HG02943 (cell line): ENCODE measurements around the gene CLDN6.
"Not testable (repeated sequence)": the region's sequence is repeated elsewhere in the genome, so short reads cannot be mapped to it uniquely, and the experiment has no call there.

Experiments used
- ATAC-seq: cut with Tn5 transposase; IDR thresholded peaks from one replicate; pipeline ENCODE4 v1.9.1; 2021; ENCODE audit warnings: mild to moderate bottlenecking, low read depth, moderate library complexity; ENCODE audit not compliant: unreplicated experiment

The CLDN6 gene

GRCh38 chr16:3052571-3053329 is 34.8 kb upstream of the CLDN6 start:
- ATAC-seq: not testable (repeated sequence)

- ATAC-seq: no peak
These were observed 33.5 kb upstream of the CLDN6 start for GRCh38 chr16:3051494-3051893.

DNA sequence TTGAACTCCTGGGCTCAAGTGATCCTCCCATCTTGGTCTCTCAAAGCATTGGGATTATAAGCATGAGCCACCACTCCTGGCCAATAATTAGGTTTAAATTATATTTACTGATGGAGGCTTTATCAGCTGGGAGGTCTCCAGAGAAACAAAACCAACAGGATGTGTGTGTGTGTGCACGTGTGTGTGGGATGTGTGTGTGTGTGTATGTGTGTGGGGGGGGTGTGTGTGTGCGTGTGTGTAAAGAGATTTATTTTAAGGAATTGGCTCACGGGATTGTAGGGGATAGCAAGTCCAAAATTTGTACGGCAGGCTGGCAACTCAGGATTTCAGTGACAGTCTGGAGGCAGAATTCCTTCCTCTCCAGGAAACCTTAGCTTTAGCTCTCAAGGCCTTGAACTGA is 33.0 kb upstream of the CLDN6 start:
- no peak for ATAC-seq

- no peak for ATAC-seq
These were observed 32.5 kb upstream of the CLDN6 start for GRCh38 chr16:3050487-3050886.

- no peak for ATAC-seq
These were observed 32.0 kb upstream of the CLDN6 start for GRCh38 chr16:3049921-3050481.

DNA sequence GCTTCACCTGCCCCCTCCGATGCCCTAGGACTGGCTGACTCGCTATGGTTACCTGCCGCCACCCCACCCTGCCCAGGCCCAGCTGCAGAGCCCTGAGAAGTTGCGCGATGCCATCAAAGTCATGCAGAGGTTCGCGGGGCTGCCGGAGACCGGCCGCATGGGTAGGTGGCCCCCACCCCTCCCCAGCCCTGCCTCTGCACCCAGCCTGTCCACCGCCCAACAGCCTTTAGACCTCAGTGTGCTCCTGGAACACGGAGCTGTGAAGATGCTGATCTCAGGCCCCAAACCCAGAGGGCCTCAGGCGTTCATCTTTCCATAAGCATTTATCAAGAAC is 29.4 kb upstream of the CLDN6 start:
- ATAC-seq: no peak

GRCh38 chr16:3046641-3047386 is 28.8 kb upstream of the CLDN6 start:
- no peak for ATAC-seq

GRCh38 chr16:3045758-3046640 is 28.0 kb upstream of the CLDN6 start, which contains the start of gene MMP25:
Gene MMP25 (plus strand): TSS chr16:3046561. CDS start chr16:3046918, 357 bp downstream.
- no peak for ATAC-seq

DNA sequence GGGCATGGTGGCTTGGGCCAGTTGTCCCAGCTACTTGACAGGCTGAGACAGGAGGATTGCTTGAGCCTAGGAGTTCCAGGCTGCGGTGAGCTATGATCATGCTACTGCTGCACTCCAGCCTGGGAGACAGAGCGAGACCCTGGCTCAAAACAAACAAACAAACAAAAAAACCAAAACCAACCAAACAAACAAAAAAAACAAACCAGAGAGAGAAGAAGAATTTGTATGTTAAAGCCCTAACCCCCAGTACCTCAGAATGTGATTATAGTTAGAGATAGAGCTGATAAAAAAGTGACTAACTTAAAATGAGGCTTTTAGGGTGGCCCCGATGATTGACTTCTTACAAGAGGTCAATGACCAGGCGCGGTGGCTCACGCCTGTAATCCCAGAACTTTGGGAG is 26.7 kb upstream of the CLDN6 start:
- no peak for ATAC-seq

GRCh38 chr16:3042376-3042775 is 24.4 kb upstream of the CLDN6 start:
- no peak for ATAC-seq

- ATAC-seq: no peak
These were observed 20.9 kb upstream of the CLDN6 start for GRCh38 chr16:3038896-3039295.

DNA sequence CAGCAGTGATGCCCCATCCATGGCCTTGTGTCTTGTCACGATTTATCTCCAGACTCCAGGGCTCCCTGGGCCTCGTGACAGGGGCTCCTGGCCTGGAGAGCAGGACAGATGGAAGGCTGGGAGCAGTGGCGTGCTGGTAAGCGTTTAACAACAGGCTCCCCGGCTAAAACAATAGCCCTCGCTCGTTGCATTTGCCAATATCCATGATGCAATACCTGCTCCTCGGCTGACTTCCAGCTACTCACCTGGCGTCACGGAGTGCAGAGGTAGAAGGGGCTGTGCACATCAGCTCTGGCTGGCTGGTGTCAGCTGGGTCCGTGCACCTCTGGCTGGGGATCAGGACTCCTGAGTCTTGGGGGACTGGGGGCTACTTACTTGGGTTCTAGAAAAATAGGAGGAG is 20.3 kb upstream of the CLDN6 start:
- ATAC-seq: no peak

- no peak for ATAC-seq
These were observed 18.8 kb upstream of the CLDN6 start, which contains the start of gene BICDL2 for GRCh38 chr16:3036726-3037315. Gene BICDL2 (minus strand): TSS chr16:3036944. CDS start chr16:3035496, 1,448 bp downstream.

GRCh38 chr16:3035972-3036725 is 18.2 kb upstream of the CLDN6 start:
- no peak for ATAC-seq

GRCh38 chr16:3035289-3035971 is 17.4 kb upstream of the CLDN6 start:
- no peak for ATAC-seq

DNA sequence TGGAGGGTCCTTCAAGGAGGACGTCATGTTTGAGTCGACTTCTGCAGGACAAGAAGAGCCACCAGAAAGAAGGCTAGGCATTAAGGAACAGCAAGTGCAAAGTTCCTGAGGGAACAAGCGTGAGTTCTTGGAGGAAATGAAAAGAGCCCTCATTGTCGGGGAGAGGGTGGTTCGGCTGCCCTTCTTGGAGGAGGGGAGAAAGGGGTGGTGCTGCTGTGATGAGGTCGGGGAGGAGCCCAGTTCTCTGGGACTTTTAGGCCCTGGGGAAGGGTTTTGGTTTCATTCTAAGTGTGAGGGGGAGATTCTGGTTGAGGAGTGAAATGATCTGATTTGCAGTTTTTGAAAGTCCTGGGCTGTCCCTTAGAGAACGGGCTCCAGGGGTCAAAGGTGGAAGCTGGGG is 14.6 kb upstream of the CLDN6 start:
- no peak for ATAC-seq

- no peak for ATAC-seq
These were observed 12.5 kb upstream of the CLDN6 start for GRCh38 chr16:3030222-3031212.
